NCI-H1417 treated with DMSO at 0.1 percent for 48 hours (cell line): ENCODE measurements around the gene PTPRT.
"Not testable (repeated sequence)": the region's sequence is repeated elsewhere in the genome, so short reads cannot be mapped to it uniquely, and the experiment has no call there.

Source experiments
- DNase-seq: peaks from one replicate; lab custom pipeline; 2025; lab: John Stamatoyannopoulos, UW

Gene PTPRT

DNA sequence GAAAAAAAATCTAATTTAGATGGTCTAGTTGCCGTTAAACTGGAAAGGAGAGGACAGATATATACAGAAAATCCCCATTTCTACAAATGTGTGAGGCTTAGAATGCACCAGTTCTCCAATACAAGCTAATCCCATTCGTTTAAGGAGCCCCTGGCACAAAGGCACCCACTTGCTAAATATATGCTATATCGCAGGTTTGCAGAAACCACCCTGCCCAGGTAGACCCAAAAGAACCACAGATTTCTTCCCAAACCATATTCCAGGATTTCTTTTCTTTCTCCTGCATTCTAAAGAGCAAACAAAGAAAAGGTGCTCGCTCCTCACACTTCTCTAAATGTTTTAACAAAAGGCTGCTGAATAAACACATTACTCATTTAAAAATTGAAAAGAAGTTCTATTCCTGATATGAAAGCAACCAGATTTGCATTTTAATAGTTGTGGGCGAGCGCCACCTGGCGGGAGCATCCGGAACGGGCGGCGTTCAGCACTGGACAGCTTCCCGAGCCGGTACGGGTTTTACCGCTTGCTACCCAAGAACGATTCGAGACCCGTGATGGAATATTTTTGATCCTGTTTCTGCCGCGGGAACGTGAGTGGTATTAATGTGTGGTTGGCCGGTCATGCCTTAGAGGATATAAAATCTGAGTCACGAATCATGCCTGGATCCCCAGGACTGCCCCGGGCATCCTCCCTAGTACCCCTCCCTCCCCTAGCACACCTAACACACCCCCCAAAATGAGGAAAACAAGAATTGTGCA lies 2.1 kb downstream of the PTPRT start:
- DNase-seq = peak; percentile 34

DNA sequence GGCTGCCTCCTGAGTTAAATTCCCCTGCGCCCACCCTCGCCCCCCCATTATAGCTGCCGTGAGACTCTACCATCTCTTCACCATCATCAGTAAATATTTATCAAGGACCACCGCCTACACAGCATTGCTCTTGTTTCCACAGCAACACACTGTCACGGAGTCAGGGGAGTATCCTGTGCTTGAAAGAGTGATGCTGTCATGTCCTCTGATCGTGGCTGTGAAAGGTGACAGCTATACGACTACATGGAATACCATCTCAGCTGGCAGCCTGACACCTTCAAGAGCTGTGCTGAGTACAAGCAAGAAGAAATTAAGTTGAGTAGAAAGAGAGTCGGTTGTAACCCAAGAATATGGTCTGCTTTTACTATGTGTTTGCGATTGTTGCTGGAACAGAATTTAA lies 3.4 kb downstream of the PTPRT start:
- no peak for DNase-seq

DNA sequence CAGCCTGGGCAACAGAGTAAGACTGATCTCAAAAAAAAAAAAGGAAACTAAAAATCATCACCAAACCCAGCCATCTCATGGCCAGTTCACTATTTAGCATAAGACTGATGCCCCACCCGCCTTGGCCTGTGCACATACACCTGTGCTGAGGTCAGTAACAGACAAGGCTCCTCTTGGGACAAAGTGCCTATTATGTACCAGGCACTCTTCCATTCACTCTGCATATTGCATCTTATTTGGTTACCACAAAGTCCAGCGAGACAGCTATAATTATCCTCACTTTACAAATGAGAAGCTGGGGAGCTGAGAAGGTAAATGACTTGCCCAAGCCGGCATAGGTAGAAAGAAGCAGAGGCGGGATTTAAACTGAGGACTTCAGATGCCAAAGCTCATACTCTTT lies 3.8 kb downstream of the PTPRT start:
- DNase-seq = no peak

DNA sequence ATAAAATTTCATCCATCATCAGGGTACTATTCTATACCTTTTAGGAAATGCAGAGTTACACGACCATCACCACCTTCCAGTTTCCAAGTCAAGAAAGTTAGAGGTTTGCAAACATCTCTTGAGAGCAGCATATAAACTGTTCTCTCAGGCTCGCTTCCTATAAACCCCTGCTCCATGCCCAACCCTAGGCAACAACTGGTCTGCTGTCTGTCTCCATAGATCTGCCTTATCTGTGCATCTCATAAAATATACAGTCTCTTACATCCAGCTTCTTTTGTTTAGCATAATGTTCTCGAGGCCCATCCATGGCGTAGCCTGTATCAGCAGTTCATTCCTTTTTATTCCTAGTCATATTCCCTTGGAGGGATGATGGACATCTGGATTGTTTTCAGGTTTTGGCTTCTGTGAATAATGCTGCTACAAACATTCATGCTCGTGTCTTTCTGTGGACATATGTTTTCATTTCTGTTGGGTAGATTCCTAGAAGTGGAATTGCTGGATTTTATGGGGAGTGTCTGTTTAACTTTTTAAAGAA lies 6.1 kb downstream of the PTPRT start:
- no peak for DNase-seq

DNA sequence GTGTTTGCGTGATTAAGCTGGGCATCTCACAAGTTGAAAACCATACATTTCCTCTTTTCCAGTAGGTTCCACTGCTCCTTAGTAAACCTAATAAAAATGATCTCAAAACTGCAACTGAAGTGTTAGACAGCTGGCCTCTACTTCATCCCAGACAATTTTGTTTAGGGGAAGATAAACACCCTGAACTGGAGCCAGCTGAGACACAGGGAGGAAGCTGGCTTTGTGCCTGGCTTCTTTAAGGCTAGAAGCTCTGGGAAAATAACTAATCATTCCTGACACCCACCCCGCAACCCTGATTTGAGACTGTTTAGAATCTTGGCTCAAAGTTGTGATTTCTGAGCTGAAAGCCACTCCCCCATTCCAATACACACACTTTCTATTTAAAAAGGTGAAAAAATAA lies 11.6 kb downstream of the PTPRT start:
- DNase-seq = no peak

DNA sequence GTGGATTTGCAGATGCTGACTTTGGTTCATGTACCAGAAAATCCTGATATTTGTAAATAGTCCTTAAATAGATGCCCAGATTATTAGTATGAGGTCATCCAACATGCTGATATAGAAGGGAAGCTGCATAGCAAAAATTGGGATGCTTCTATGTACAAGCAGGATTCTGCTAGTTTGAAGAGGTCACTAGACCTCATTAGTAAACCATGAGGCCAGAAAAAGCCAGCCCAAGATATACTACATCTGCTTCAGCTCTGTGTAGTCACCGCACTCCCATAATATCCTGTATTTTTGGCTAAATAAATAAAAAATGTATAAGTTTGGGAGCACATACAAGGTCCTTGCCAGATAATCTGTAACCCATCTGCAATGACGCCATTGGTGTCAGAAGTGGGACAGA lies 13.0 kb downstream of the PTPRT start:
- DNase-seq = no peak

DNA sequence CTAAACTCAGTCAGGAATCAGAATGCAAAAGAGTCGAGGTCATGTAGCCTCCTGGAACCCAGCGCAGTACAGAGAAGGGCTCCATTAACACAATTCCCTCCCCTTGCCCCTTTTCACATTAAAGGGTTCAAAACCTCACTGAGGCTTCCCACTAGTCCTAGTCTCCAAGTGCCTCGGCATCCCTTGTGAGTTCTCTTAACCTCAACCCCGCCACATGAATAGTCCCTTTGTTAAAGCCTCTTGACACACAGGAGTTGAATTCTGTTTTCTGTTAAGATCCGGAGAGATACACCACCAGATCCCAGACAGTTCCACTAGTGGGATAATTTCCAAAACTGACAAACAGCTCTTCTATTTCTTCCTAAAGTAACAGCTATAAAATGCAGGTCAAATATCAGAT lies 17.8 kb downstream of the PTPRT start:
- no peak for DNase-seq

DNA sequence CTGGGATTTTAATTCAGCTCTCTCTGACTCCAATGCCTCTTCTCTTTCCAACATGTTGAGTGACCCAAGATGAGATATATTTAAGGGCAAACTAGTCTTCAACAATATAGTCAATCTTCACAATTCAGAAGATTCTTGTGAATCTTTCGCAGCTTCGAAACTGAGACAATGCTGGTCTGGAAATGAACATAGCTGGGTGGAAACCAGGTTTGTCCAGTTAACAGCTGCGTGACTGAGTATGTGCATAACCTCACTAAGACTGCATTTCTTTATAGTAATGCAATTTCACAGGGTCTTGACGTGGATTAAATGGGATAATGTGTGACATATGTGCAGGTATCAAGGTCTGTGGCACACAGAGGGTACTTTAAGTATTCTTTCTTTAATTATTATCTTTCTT lies 18.9 kb downstream of the PTPRT start:
- no peak for DNase-seq

DNA sequence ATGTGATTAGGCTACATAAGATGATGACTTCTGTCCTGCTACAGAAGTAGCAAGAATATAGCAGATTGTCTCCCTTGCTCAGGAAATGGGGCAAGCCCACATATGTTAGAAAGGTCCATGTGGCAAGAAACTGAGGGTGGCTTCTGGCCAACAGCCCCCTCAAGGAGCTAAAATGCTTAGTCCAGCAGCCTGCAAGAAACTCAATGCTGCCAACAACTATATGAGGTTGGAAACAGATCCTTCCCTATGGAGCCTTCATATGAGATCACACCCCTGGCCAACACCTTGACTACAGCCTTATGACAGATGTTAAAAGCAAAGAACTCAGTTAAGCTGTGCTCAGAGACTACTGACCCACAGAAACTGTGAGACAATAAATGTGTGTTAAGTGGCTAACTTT lies 22.1 kb downstream of the PTPRT start:
- DNase-seq = no peak

DNA sequence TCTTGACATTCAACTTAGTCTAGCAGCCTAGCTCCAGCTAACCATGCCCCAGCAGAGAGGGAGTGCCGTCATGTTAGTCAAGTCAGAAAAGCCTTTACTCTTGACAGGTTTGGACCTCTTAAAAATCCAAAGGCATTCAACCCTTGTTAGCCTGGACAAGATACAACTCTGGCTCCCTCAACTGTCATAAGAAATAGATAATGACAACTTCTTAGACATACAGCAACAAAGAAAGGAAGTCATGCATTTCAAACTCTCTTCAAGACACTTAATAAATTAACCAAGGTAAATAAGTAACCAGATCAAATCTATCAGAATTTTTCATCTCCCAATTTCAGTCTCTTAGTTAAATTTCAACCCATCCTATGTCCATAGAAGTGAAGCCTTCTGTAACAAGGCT lies 22.7 kb downstream of the PTPRT start:
- DNase-seq = no peak

DNA sequence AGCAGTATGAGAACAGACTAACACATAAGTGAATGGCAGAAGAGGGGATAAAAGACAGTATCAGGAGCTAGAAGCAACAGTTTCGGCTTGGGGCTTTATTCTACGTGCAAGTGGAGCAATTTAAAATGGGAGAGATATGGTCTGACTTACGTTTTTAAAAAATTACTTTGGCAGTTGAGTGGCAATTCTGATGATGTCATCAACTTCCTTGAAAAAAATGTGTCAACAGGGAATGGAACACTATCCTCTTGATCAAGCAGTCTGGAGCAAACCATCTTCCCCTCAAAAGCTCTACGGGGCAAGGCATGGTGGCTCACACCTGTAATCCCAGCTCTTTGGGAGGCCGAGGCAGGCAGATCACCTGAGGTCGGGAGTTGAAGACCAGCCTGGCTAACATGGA lies 24.1 kb downstream of the PTPRT start:
- DNase-seq = no peak

DNA sequence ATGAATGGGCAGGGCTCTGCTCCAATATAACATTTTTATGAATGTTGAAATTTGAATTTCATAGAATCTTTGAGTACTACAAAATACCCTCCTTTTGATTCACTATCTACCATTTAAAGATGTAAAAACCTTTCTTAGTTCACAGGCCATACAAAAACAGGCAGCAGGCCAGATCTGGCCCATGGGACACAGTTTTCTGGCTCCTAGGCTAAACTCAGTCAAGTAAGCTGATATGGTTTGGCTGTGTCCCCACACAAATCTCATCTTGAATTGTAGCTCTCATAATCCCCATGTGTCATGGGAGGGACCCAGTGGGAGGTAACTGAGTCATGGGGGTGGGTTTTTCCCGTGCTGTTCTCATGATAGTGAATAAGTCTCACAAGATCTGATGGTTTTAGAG lies 25.0 kb downstream of the PTPRT start:
- not testable (repeated sequence) for DNase-seq

DNA sequence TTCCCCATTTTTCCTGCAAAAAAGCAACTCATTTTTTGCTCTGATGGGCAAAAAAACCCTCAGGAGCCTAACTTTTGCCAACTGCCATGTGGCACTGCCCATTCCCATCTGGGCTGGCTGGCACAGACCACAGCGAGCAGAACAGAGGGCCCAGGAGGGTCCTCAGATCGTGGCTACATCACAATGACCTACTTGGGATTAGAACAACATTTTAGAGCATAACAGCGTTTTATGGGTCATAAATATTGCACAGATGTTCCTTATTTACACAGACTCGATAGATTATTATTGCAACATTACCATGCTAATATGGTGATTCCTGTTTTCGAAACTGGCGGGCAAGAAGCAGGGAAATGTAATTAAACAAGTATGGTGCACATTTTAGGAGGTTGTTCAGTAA lies 28.0 kb downstream of the PTPRT start:
- no peak for DNase-seq

DNA sequence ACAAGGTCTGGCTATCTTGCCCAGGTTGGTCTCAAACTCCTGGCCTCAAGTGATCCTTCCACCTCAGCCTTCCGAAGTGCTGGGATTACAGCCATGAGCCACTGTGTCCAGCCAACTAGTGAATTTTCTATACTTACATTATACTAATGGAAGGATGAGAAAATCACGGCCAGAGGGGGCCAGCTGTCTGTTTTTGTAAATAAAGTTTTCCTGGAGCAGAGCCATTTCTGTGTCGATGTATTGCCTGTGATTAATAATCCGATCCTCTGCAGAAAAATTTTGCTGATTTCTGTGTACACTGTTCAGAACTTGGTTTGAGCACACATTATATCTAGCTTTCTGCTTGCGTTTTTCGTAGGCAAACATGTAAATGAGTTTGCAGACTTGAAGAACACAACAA lies 28.8 kb downstream of the PTPRT start:
- DNase-seq = no peak

DNA sequence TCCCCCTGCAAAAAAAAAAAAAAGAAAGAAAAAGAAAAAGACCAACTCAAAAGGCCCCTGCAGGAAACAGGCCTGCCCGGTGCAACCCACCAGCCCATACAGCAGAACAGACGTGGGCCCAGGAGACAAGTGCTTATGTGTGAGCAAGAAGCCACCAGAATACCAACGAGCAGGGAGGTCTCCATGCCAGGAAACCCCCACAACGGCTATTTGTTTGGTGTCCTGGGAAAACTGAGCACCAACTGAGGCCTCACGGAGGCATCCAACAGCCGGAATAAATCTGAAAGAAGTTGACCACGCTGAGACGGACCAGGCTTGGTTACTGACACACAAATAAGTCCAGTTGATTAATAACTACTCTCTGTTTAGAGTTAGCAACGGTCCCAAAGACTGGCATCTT lies 29.7 kb downstream of the PTPRT start:
- DNase-seq = no peak

DNA sequence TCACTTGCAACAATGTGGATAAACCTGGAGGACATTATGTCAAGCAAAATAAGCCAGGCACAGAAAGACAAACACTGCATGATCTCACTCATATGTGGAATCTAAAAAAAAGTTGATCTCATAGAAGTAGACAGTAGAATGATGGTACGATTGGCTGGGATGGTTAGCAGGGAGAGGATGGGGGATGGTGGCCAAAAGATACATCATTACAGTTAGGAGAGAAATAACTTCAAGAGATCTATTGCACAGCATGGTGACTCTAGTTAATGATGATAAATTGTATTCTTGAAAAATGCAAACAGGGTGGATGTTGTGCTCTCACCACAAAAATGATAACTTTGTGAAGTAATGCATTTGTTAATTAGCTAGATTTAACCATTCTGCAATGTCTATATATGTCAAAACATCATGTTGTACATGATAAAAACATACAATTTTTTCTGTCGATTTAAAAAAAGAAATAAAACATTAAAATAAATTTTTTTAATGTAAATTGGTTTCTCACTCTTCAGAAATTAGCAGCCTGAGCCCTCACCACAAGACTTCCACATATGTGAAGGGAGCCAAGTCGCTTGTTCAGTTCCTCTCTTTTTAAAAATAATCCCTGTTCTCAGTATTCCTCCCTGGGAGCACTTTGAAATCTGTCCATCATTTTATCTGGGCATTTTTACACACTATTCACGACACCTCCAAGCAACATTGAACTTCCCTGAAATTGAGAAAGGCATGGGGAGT lies 34.2 kb downstream of the PTPRT start:
- no peak for DNase-seq

DNA sequence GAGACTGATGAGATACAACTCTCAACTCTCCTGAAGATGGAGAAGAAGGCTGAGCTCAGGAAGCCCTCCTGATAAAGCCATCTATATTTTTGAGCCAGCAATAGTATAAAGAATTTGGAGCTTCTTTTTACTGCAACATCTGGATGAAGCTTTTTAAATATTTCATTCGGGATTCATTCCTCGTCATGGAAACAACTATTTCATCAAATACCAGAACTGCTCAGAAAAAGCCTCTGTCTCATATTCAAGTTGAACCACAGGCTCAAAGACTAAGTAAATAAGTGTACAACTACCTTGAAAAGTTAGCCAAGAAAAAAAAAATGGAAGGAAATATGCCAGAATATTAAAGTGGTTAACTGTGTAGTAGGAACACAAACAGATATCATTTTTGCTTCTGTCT lies 37.8 kb downstream of the PTPRT start:
- no peak for DNase-seq

DNA sequence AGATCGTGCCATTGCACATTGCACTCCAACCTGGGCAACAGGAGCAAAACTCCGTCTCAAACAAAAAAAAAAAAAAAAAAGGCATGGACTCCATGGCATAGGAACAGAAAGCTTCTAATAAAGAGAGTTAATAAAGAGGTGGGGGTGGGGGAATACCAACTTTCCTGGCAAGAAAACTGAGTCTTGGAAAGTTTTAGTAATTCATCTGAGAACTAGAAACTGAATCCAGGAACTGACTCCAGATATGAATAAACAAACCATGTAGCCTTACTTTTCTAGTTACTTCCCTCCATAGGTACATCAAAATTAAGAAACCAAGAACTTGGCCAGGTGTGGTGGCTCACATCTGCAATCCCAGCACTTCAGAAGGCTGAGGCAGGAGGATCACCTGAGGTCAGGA lies 38.5 kb downstream of the PTPRT start:
- no peak for DNase-seq

DNA sequence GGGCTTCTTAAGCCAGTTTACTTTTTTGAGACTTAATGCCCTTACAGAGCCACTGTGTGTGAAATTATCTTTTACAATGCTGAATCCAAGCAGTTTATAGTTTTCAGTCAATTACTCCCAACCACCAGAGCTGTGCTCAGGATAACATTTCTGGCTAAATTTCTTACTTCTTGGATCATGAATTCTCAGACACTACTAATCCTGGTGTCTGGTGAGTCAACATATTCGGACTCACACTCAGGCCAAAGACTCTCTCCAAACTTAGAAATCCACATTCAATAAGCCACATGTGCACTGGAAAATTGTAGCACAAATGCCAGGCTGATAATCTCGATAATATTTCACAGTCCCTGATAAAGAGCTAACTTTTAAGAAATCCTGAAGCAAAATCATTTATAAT lies 49.0 kb downstream of the PTPRT start:
- DNase-seq = no peak

DNA sequence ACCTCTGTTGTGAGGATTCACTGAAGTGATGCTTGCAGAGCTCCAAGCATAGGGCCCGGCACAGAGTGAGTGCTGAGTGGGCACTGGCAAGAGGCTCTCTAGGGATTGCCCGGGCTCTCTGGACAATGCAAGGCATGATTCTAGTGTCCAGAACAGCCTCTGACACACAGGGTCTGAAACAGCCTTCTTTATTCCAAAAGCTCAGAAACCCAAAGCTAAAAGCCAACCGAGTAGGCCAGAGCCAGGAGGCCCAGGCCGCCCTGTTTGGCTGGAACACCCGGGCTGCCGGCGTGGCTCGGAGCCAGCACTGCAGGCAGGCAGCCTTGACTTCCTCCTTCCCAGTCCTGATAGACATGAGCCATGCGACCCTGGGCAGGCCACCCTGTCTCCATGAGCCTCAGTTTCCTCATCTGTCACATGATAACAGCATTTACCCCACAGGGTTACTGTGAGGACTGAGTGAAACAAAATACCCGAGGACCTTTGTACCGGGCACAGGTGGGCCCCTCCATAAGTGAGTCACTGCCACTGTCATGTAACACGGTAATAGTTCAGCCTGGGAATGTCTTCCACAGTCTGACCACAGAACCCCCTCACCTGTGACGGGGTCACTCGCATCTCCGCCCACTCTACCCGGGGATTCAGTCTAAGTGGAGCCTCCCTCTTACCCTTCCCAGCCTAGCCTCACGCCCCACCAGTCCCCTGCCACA lies 51.5 kb downstream of the PTPRT start:
- no peak for DNase-seq

DNA sequence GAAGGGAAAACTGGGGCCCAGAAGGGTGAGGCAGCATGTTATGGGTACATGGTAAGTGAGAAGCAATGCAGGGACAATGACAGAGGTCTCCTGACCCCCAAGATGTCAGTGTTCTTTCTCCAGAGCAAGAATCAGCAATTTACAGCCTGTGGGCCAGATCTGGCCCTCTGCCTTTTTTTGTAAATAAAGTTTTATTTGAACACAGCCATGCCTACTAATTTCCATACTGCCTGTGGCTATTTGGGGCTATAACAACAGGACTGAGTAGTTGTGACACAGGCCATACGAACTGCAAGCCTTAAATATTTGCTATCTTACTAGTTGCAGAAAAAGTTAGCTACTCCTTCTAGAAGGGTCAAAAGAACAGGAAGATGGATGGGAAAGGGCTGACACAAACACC lies 52.5 kb downstream of the PTPRT start:
- no peak for DNase-seq

DNA sequence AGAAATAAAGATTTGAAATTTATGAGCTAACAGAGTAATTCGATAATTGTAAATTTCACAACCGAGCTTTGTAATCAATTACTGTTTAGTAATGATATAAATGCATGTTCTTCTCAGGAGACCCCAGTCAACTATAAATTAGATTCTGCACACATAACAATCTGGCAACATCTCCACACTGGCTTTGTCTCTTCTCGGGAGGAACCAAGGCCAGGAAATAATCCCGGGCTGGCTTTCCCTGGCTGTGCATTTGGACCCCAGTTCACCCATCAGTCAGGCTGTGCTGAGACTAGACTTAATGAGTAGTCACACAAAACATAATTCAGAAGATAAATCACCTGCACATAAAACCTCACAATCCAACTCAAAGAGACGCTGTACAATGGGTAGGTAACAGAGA lies 65.5 kb downstream of the PTPRT start:
- no peak for DNase-seq

DNA sequence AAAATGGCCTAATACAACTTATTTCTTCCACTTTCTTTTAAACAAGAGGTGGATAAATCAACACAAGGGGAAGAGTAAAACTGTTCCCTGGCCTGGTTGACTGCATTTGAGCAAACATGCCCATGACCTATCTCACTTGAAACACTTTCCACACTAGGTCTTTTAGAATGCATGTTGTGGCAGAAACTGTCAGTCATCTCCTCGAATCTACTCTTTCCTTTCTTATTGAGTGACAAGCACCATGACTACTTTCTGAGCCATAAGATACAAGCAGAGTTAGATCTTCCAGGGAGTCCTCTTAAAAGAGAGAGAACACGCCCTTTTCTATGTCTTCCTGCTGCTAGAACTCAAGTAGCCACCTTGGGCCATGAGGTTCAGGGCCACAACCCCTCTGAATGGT lies 66.5 kb downstream of the PTPRT start:
- DNase-seq = no peak
